Measurements from ENCODE around the gene MED12L.

MED12L gene

GRCh38 chr3:151480492-151480891 lies 395.0 kb downstream of the MED12L start:
- DNase-seq (ENCODE audit: low read depth), result no peak
- TF ChIP-seq MYC (IDR thresholded peaks at IDR 0.05; ENCODE audit: low read depth, low read length), result no peak
- TF ChIP-seq, protein P1, sequence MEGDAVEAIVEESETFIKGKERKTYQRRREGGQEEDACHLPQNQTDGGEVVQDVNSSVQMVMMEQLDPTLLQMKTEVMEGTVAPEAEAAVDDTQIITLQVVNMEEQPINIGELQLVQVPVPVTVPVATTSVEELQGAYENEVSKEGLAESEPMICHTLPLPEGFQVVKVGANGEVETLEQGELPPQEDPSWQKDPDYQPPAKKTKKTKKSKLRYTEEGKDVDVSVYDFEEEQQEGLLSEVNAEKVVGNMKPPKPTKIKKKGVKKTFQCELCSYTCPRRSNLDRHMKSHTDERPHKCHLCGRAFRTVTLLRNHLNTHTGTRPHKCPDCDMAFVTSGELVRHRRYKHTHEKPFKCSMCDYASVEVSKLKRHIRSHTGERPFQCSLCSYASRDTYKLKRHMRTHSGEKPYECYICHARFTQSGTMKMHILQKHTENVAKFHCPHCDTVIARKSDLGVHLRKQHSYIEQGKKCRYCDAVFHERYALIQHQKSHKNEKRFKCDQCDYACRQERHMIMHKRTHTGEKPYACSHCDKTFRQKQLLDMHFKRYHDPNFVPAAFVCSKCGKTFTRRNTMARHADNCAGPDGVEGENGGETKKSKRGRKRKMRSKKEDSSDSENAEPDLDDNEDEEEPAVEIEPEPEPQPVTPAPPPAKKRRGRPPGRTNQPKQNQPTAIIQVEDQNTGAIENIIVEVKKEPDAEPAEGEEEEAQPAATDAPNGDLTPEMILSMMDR (IDR thresholded peaks at IDR 0.05; ENCODE audit: low read depth, low read length), result no peak
- no peak for TF ChIP-seq POLR2A (IDR thresholded peaks at IDR 0.05; ENCODE audit: extremely low read depth, insufficient read length)
- TF ChIP-seq, protein P2, sequence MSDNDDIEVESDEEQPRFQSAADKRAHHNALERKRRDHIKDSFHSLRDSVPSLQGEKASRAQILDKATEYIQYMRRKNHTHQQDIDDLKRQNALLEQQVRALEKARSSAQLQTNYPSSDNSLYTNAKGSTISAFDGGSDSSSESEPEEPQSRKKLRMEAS (IDR thresholded peaks at IDR 0.05; ENCODE audit: low read depth, low read length), result no peak
- no peak overlapping the region for H3K4me3 ChIP-seq (ENCODE audit: low read depth, low read length)

DNA sequence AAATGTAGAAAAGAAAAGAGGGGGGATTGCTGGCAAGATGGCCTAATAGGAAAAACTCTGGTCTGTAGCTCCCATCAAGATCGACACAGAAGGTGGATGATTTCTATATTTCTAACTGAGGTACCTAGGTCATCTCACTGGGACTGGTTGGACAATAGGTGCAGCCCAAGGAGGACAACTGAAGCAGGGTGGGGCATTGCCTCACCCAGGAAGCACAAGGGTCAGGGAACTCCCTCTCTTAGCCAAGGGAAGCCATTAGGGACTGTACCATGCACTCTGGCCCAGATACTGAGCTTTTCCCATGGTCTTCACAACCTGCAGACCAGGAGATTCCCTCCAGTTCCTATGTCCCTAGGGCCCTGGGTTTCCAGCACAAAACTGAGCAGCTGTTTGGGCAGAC lies 398.0 kb downstream of the MED12L start:
- no peak for DNase-seq (ENCODE audit: low read depth)
- no peak for TF ChIP-seq POLR2A (IDR thresholded peaks at IDR 0.05; ENCODE audit: extremely low read depth, insufficient read length)
- TF ChIP-seq, protein P2 (IDR thresholded peaks at IDR 0.05; ENCODE audit: low read depth, low read length), result no peak
- no peak for TF ChIP-seq MYC (IDR thresholded peaks at IDR 0.05; ENCODE audit: low read depth, low read length)
- TF ChIP-seq, protein P1 (IDR thresholded peaks at IDR 0.05; ENCODE audit: low read depth, low read length), result no peak

GRCh38 chr3:151483961-151484520 lies 398.6 kb downstream of the MED12L start:
- DNase-seq (ENCODE audit: low read depth), result no peak
- no peak for TF ChIP-seq POLR2A (IDR thresholded peaks at IDR 0.05; ENCODE audit: extremely low read depth, insufficient read length)
- TF ChIP-seq, protein P2 (IDR thresholded peaks at IDR 0.05; ENCODE audit: low read depth, low read length), result no peak
- no peak for TF ChIP-seq MYC (IDR thresholded peaks at IDR 0.05; ENCODE audit: low read depth, low read length)
- TF ChIP-seq, protein P1 (IDR thresholded peaks at IDR 0.05; ENCODE audit: low read depth, low read length), result no peak
- H3K4me3 ChIP-seq (ENCODE audit: low read depth, low read length), result no peak overlapping the region

More for the DNA sequence above, 398.0 kb downstream of the MED12L start:
- H3K4me3 ChIP-seq (ENCODE audit: low read depth, low read length), result no peak overlapping the region

Measured in NB4 (cell line).